GM12878 (cell line): Measurements from ENCODE around the gene SLFN13. TPM values are rescaled to one million over a fixed set of nuclear protein-coding genes. Genes with fewer than 3 reads are reported as not detected.

Experiments used
- ATF7 ChIP-seq: fragments of 450-650 bp; IDR thresholded peaks from 2 replicates; pipeline ENCODE4 v1.6.1; 2016; ENCODE audit warnings: low read depth, mild to moderate bottlenecking
- BHLHE40 ChIP-seq, 2 experiments: fragments of 450-650 bp in 1 of 2; IDR thresholded peaks; 2 replicates each; pipeline ENCODE4 v1.6.1; 2011 to 2017; ENCODE audit warnings: low read depth in 2 of 2, borderline replicate concordance in 1 of 2, improper control_type of control experiment in 1 of 2, low read length in 1 of 2, mild to moderate bottlenecking in 1 of 2
- BRCA1 ChIP-seq: IDR thresholded peaks from 2 replicates; pipeline ENCODE4 v1.6.1; 2011; ENCODE audit warnings: low read depth, low read length, improper control_type of control experiment
- CBX5 ChIP-seq: sonication (generic); IDR thresholded peaks from 2 replicates; pipeline ENCODE4 v1.6.1; 2016; ENCODE audit warnings: low read depth, moderate library complexity, mild to moderate bottlenecking, inconsistent platforms
- FOS ChIP-seq: IDR thresholded peaks from 3 replicates; pipeline ENCODE4 v1.6.1; 2011; ENCODE audit warnings: borderline replicate concordance; ENCODE audit not compliant: insufficient read length; ENCODE audit errors: extremely low read depth
- NFXL1 ChIP-seq: fragments of 450-650 bp; IDR thresholded peaks from 2 replicates; pipeline ENCODE4 v1.6.1; 2017; ENCODE audit warnings: antibody characterized with exemption, mild to moderate bottlenecking, borderline replicate concordance
- NRF1 ChIP-seq: conservative IDR thresholded peaks from 2 replicates; pipeline ENCODE4 v1.6.1; 2011; ENCODE audit warnings: mild to moderate bottlenecking, low read depth, low read length, improper control_type of control experiment
- RAD51 ChIP-seq: fragments of 450-650 bp; IDR thresholded peaks from 2 replicates; pipeline ENCODE4 v1.6.1; 2016; ENCODE audit warnings: moderate library complexity, mild to moderate bottlenecking, inconsistent platforms
- RB1 ChIP-seq: fragments of 450-650 bp; formaldehyde crosslinking; IDR thresholded peaks from 2 replicates; pipeline ENCODE4 v1.6.1; 2017; ENCODE audit warnings: mild to moderate bottlenecking, borderline replicate concordance
- SMAD1 ChIP-seq: fragments of 450-650 bp; IDR thresholded peaks from 2 replicates; pipeline ENCODE4 v1.6.1; 2018; ENCODE audit warnings: mild to moderate bottlenecking, low read depth; ENCODE audit not compliant: partially characterized antibody
- SRF ChIP-seq, 2 experiments: IDR thresholded peaks; 2 replicates each; pipeline ENCODE4 v1.6.1; 2011; ENCODE audit warnings: low read depth in 2 of 2, low read length in 2 of 2, mild to moderate bottlenecking in 1 of 2, moderate library complexity in 1 of 2
- ZBED1 ChIP-seq: IDR thresholded peaks from 2 replicates; pipeline ENCODE4 v1.6.1; 2016; ENCODE audit warnings: borderline replicate concordance
- ZNF24 ChIP-seq: fragments of 450-650 bp; IDR thresholded peaks from 2 replicates; pipeline ENCODE4 v1.6.1; 2017; ENCODE audit warnings: antibody characterized with exemption, mild to moderate bottlenecking
- ZNF622 ChIP-seq: fragments of 450-650 bp; IDR thresholded peaks from 2 replicates; pipeline ENCODE4 v1.6.1; 2017; ENCODE audit warnings: mild to moderate bottlenecking, inconsistent platforms
- polyA plus RNA-seq, 11 experiments: library from polyadenylated mRNA; depleted of rRNA in 4 of 11; unstranded in 6 of 11; stranded (reverse) in 5 of 11; fragments of >200 nt; fragmentation: Nextera tagmentation in 4 of 11; fragmentation: Illumina TruSeq in 1 of 11; extraction: Ambion mirVana in 4 of 11; extraction: Trizol in 1 of 11; gene quantifications; 1 replicate in 1 of 11; 2 replicates in 10 of 11; pipeline versions ENCODE4 v1.2.1 to v1.2.3, GENCODE V29; 2011 to 2016; ENCODE audit warnings: inconsistent platforms in 2 of 11, missing spikeins in 2 of 11, low read depth in 1 of 11
- total RNA-seq, 4 experiments: library from RNA; depleted of rRNA in 3 of 4; stranded (reverse); fragments of >200 nt in 3 of 4; fragmentation: Illumina TruSeq in 1 of 4; extraction: Trizol in 1 of 4; gene quantifications; 2 replicates each; pipeline versions ENCODE4 v1.2.1 to v1.2.3, GENCODE V29; 2013 to 2021
- TF ChIP-seq, protein P1 (sequence below): IDR thresholded peaks from 2 replicates; pipeline ENCODE4 v1.6.1; 2012; ENCODE audit warnings: low read length, inconsistent platforms
- TF ChIP-seq, protein P2 (sequence below): IDR thresholded peaks from 2 replicates; pipeline ENCODE4 v1.6.1; 2011; ENCODE audit warnings: borderline replicate concordance, low read depth, mild to moderate bottlenecking, moderate library complexity, low read length; ENCODE audit not compliant: insufficient read depth, poor library complexity, severe bottlenecking
- TF ChIP-seq, protein P3 (sequence below): fragments of 150-350 bp; IDR thresholded peaks from 2 replicates; pipeline ENCODE4 v1.6.1; 2016; ENCODE audit warnings: low read depth, low read length
- TF ChIP-seq, protein P4 (sequence below): fragments of 450-650 bp; formaldehyde crosslinking; IDR thresholded peaks from 2 replicates; pipeline ENCODE4 v1.5.0; 2022; ENCODE audit warnings: mild to moderate bottlenecking, missing genetic modification characterization
- TF ChIP-seq, protein P5 (sequence below): fragments of 450-650 bp; IDR thresholded peaks from 2 replicates; pipeline ENCODE4 v1.6.1; 2016; ENCODE audit warnings: mild to moderate bottlenecking

The SLFN13 gene
- total and polyA plus RNA-seq, 10 of the 15 experiments (the other 5 are each of a cell fraction or from before 2014, with no cell fraction given), result 12.4 to 82.4 (median 61.9) TPM

DNA sequence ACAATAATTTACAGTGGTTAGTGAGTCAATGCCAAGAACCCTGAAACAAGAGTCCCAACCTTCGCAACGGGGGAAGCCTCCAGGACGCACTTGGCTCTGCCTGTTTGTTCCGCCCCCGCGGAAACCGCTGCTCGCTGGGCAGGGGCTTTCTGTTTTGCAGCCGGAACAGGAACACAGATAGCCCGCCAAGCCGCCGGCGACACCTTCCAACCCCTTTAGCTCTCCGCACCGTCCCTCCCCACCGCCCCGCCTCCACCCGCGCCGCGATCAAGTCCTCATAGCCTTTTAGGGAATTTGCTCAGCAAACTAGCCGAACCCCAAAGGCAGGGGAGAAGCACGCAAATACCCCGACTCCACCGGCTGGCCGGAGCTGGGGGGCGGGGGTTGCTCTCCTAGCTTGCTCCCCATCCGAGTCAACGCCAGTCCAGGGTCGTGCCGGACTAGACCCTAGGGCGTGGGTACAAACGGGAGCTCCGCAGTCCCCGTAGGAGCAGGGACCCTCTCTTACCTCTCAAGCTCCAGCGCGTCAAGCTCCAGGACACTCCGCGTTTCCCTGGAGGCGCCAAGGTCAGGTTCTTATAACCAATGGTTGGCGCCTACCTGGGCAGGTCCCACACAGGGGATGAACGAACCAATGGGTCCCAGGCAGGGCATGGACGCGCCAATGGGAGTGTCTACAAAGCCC lies at the start of gene SLFN13 (continued):
- TF ChIP-seq, protein P1, sequence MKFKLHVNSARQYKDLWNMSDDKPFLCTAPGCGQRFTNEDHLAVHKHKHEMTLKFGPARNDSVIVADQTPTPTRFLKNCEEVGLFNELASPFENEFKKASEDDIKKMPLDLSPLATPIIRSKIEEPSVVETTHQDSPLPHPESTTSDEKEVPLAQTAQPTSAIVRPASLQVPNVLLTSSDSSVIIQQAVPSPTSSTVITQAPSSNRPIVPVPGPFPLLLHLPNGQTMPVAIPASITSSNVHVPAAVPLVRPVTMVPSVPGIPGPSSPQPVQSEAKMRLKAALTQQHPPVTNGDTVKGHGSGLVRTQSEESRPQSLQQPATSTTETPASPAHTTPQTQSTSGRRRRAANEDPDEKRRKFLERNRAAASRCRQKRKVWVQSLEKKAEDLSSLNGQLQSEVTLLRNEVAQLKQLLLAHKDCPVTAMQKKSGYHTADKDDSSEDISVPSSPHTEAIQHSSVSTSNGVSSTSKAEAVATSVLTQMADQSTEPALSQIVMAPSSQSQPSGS, result peak; percentile 19; the same call in 1 of the 2 replicates
- no peak for TF ChIP-seq NRF1
- no peak for TF ChIP-seq FOS
- peak in 1 of 2 experiments; percentile 36; a peak in 1 of 4 replicates for TF ChIP-seq BHLHE40 (IDR thresholded peaks at IDR 0.05; ENCODE audit: borderline replicate concordance in 1 of 2, low read depth in 2 of 2, low read length in 1 of 2)
- TF ChIP-seq, protein P2, sequence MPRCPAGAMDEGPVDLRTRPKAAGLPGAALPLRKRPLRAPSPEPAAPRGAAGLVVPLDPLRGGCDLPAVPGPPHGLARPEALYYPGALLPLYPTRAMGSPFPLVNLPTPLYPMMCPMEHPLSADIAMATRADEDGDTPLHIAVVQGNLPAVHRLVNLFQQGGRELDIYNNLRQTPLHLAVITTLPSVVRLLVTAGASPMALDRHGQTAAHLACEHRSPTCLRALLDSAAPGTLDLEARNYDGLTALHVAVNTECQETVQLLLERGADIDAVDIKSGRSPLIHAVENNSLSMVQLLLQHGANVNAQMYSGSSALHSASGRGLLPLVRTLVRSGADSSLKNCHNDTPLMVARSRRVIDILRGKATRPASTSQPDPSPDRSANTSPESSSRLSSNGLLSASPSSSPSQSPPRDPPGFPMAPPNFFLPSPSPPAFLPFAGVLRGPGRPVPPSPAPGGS, result peak; percentile 82
- peak; percentile 34 for TF ChIP-seq SMAD1
- TF ChIP-seq ATF7, result no peak
- peak; percentile 50; the same call in 1 of the 2 replicates for TF ChIP-seq RB1
- TF ChIP-seq, protein P3, sequence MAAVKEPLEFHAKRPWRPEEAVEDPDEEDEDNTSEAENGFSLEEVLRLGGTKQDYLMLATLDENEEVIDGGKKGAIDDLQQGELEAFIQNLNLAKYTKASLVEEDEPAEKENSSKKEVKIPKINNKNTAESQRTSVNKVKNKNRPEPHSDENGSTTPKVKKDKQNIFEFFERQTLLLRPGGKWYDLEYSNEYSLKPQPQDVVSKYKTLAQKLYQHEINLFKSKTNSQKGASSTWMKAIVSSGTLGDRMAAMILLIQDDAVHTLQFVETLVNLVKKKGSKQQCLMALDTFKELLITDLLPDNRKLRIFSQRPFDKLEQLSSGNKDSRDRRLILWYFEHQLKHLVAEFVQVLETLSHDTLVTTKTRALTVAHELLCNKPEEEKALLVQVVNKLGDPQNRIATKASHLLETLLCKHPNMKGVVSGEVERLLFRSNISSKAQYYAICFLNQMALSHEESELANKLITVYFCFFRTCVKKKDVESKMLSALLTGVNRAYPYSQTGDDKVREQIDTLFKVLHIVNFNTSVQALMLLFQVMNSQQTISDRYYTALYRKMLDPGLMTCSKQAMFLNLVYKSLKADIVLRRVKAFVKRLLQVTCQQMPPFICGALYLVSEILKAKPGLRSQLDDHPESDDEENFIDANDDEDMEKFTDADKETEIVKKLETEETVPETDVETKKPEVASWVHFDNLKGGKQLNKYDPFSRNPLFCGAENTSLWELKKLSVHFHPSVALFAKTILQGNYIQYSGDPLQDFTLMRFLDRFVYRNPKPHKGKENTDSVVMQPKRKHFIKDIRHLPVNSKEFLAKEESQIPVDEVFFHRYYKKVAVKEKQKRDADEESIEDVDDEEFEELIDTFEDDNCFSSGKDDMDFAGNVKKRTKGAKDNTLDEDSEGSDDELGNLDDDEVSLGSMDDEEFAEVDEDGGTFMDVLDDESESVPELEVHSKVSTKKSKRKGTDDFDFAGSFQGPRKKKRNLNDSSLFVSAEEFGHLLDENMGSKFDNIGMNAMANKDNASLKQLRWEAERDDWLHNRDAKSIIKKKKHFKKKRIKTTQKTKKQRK, result no peak
- TF ChIP-seq ZNF622, result no peak
- TF ChIP-seq CBX5, result 0 out of 2 replicates have a peak, but pooled peaks have one; percentile 4
- TF ChIP-seq NFXL1, result no peak
- peak; percentile 33 to 93; a peak in 2 of 4 replicates for TF ChIP-seq SRF (IDR thresholded peaks at IDR 0.05; ENCODE audit: low read depth in 2 of 2, low read length in 2 of 2)
- TF ChIP-seq, protein P4, sequence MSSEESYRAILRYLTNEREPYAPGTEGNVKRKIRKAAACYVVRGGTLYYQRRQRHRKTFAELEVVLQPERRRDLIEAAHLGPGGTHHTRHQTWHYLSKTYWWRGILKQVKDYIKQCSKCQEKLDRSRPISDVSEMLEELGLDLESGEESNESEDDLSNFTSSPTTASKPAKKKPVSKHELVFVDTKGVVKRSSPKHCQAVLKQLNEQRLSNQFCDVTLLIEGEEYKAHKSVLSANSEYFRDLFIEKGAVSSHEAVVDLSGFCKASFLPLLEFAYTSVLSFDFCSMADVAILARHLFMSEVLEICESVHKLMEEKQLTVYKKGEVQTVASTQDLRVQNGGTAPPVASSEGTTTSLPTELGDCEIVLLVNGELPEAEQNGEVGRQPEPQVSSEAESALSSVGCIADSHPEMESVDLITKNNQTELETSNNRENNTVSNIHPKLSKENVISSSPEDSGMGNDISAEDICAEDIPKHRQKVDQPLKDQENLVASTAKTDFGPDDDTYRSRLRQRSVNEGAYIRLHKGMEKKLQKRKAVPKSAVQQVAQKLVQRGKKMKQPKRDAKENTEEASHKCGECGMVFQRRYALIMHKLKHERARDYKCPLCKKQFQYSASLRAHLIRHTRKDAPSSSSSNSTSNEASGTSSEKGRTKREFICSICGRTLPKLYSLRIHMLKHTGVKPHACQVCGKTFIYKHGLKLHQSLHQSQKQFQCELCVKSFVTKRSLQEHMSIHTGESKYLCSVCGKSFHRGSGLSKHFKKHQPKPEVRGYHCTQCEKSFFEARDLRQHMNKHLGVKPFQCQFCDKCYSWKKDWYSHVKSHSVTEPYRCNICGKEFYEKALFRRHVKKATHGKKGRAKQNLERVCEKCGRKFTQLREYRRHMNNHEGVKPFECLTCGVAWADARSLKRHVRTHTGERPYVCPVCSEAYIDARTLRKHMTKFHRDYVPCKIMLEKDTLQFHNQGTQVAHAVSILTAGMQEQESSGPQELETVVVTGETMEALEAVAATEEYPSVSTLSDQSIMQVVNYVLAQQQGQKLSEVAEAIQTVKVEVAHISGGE, result no peak
- TF ChIP-seq ZBED1, result no peak; the same call in 1 of the 2 replicates
- TF ChIP-seq, protein P5, sequence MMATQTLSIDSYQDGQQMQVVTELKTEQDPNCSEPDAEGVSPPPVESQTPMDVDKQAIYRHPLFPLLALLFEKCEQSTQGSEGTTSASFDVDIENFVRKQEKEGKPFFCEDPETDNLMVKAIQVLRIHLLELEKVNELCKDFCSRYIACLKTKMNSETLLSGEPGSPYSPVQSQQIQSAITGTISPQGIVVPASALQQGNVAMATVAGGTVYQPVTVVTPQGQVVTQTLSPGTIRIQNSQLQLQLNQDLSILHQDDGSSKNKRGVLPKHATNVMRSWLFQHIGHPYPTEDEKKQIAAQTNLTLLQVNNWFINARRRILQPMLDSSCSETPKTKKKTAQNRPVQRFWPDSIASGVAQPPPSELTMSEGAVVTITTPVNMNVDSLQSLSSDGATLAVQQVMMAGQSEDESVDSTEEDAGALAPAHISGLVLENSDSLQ, result no peak
- TF ChIP-seq RAD51, result no peak
- no peak for TF ChIP-seq BRCA1
- no peak for TF ChIP-seq ZNF24
